ENCODE results near the gene ARL8B. TPM values are rescaled to one million over a fixed set of nuclear protein-coding genes. Genes with fewer than 3 reads are reported as not detected.

Gene ARL8B
- total and polyA plus RNA-seq, 9 of the 15 experiments (the other 6 are each of a cell fraction or from before 2014, with no cell fraction given): 28.5 to 99.4 (median 77.2) TPM

GRCh38 chr3:5126586-5126985 lies 4.5 kb downstream of the ARL8B start (continued):
- TF ChIP-seq ZNF175 (CRISPR knock-in tag; IDR thresholded peaks at IDR 0.05; ENCODE audit: low read depth): no peak
- TF ChIP-seq HMGN3 (IDR thresholded peaks at IDR 0.05; ENCODE audit: borderline replicate concordance, extremely low read depth, insufficient read length, low read depth, low read length): no peak
- TF ChIP-seq HMG20A (CRISPR knock-in tag; conservative IDR thresholded peaks at IDR 0.05): no peak
- no peak for TF ChIP-seq KAT7 (CRISPR knock-in tag; IDR thresholded peaks at IDR 0.05; ENCODE audit: borderline replicate concordance)

- H2AFZ ChIP-seq (ENCODE audit: low read depth, low read length): no peak overlapping the region
- TF ChIP-seq IRF1 (CRISPR knock-in tag; IDR thresholded peaks at IDR 0.05; ENCODE audit: borderline replicate concordance) (no peak), ZNF431 (CRISPR knock-in tag; IDR thresholded peaks at IDR 0.05) (no peak), CHD2 (IDR thresholded peaks at IDR 0.05; ENCODE audit: low read depth, low read length) (no peak)
- H3K4me3 ChIP-seq: no peak overlapping the region
- H3K4me1 ChIP-seq (replicated peaks in 1 of 2; ENCODE audit: control insufficient read depth in 2 of 2, insufficient read depth in 2 of 2, low read length in 2 of 2): peaks cover 10 to 11% of the 10 kb centered on the region in 2 experiments
- in situ Hi-C loops (cut with MboI): no loop called here
- WGBS (ENCODE audit: insufficient coverage, low coverage, missing lambda C conversion rate): 82% methylated on average over 2 of the region's 2 CpGs
- DNase-seq (ENCODE audit: extremely low read depth in 1 of 4, low spot score in 3 of 4): no peak
- ChIA-PET POLR2A (no interaction called here), CTCF (ENCODE audit: low intra/inter-chr PET ratio) (no interaction called here)
- H3K36me3 ChIP-seq (ENCODE audit: control insufficient read depth, insufficient read depth, low read length): peaks cover 29% of the 10 kb centered on the region; the same call in 2 of the 3 replicates
- peaks cover 98% of the 10 kb centered on the region for H3K79me2 ChIP-seq (ENCODE audit: control insufficient read depth, insufficient read depth, low read length)
- peaks cover 10% of the 10 kb centered on the region; the same call in 1 of the 2 replicates for H4K20me1 ChIP-seq (replicated peaks; ENCODE audit: control insufficient read depth, insufficient read depth, low read length)
- no peaks in the 10 kb centered on the region for H3K27me3 ChIP-seq (ENCODE audit: control insufficient read depth in 2 of 2, insufficient read depth in 2 of 2, low read length in 2 of 2)
- H3K4me2 ChIP-seq (ENCODE audit: insufficient read depth, low read length): no peak overlapping the region
- no peaks in the 10 kb centered on the region for H3K9me3 ChIP-seq (replicated peaks; ENCODE audit: control insufficient read depth, insufficient read depth, low read depth, low read length)
- BruUV-seq (replicated peaks): no TSS peak
- no peak overlapping the region for H3K27ac ChIP-seq (ENCODE audit: extremely low read depth, low read depth, low read length)
- no peak overlapping the region for H3K9ac ChIP-seq (ENCODE audit: insufficient read depth in 1 of 2, low read depth in 2 of 2, low read length in 2 of 2)
- no peak for ATAC-seq
- no peaks in the 10 kb centered on the region for H3K9me1 ChIP-seq (ENCODE audit: control insufficient read depth, insufficient read depth, low read length)
- FAIRE-seq: no peak
- intact Hi-C loops (cut with micrococcal nuclease): no loop called here
These were observed 6.8 kb downstream of the ARL8B start for GRCh38 chr3:5128849-5129248.

Data from K562 (cell line).